ENCODE data around the gene CAPN1. TPM values are rescaled to one million over a fixed set of nuclear protein-coding genes. Genes with fewer than 3 reads are reported as not detected.

The CAPN1 gene
- total and polyA plus RNA-seq, 2 of the 13 experiments (the other 11 are each of a cell fraction or from before 2014, with no cell fraction given) = 57.3 to 82.6 TPM

- TF ChIP-seq SMAD1 (CRISPR knock-in tag; IDR thresholded peaks at IDR 0.05; ENCODE audit: borderline replicate concordance, low read depth) (no peak), NBN (conservative IDR thresholded peaks at IDR 0.05) (no peak), CSRNP1 (CRISPR knock-in tag; IDR thresholded peaks at IDR 0.05) (no peak), ZNF556 (CRISPR knock-in tag; IDR thresholded peaks at IDR 0.05; ENCODE audit: borderline replicate concordance) (no peak), E2F2 (CRISPR knock-in tag; IDR thresholded peaks at IDR 0.05; ENCODE audit: borderline replicate concordance) (no peak), ZNF570 (CRISPR knock-in tag; IDR thresholded peaks at IDR 0.05; ENCODE audit: borderline replicate concordance) (no peak), CAMTA2 (CRISPR knock-in tag; IDR thresholded peaks at IDR 0.05; ENCODE audit: borderline replicate concordance) (no peak), ISL2 (CRISPR knock-in tag; IDR thresholded peaks at IDR 0.05) (no peak), ZNF609 (CRISPR knock-in tag; IDR thresholded peaks at IDR 0.05; ENCODE audit: borderline replicate concordance) (no peak), NR3C1 (CRISPR knock-in tag; IDR thresholded peaks at IDR 0.05) (no peak), NCOA1 (CRISPR knock-in tag; IDR thresholded peaks at IDR 0.05) (no peak), FOXP1 (IDR thresholded peaks at IDR 0.05) (no peak), FOXP1 (CRISPR knock-in tag; IDR thresholded peaks at IDR 0.05) (no peak), NFIB (CRISPR knock-in tag; IDR thresholded peaks at IDR 0.05; ENCODE audit: borderline replicate concordance) (no peak), ZBTB2 (CRISPR knock-in tag; IDR thresholded peaks at IDR 0.05; ENCODE audit: low read depth) (no peak), IKZF5 (CRISPR knock-in tag; IDR thresholded peaks at IDR 0.05) (no peak), EZH2 (conservative IDR thresholded peaks at IDR 0.05; ENCODE audit: low read depth, low read length) (no peak), ZNF546 (CRISPR knock-in tag; conservative IDR thresholded peaks at IDR 0.05) (no peak), ZNF572 (CRISPR knock-in tag; IDR thresholded peaks at IDR 0.05) (no peak; the same call in 1 of the 2 replicates)
Observed at GRCh38 chr11:65182258-65183170, 786 bp downstream of the CAPN1 start (continued).
